CD4-positive, alpha-beta T cell treated with Interleukin-17A for 1 hour (primary cell): ENCODE results near the gene TCP11.
A peak's percentile ranks its signal among the peaks of the same experiment; 100 is the strongest.

Source experiments
- DNase-seq: peaks from one replicate; pipeline ENCODE4 v3.0.0-alpha.2; 2020

TCP11 gene

DNA sequence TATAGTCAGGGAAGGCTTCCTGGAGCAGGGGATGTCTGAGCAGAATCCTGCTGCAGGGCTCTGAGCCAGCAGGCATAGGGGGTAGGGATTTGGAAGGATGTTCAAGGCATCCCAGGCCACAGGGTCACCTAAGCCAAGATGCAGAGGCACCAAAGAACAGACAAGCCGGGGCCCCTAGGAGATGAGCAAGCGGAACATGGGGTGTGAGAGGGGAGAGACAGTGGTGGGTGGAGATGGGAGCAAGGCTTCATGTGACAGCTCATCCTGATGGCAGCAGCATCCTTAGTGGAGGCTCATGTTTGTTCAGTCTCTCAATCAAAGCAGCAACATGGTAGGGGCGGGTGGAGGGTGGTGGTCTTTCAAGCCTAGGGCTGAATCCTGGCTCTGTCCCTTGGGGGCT is 29.8 kb upstream of the TCP11 start:
- DNase-seq = no peak

DNA sequence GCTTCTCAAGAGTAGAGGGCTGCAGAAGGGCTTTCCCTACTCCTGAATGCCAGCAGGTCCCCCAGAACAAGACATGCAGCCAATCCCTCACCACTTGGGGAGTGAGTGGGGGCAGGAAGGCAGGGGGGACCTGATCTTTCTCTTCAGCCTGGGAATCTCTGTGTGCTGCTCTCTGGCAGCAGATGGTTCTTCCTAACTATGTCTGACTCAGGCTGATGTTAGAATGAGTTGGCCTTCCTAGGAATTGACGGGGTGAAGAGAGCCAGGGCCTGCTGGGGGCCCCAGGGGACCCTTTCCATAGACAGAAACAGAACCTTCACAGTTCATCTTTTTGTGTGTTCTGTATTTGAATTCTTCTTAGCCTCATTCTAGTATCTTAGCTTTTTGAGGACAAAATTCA is 29.0 kb upstream of the TCP11 start:
- no peak for DNase-seq

GRCh38 chr6:35168461-35168861 is 27.3 kb upstream of the TCP11 start:
- DNase-seq = no peak

- DNase-seq = no peak
These were observed 26.4 kb upstream of the TCP11 start for GRCh38 chr6:35167505-35167904.

DNA sequence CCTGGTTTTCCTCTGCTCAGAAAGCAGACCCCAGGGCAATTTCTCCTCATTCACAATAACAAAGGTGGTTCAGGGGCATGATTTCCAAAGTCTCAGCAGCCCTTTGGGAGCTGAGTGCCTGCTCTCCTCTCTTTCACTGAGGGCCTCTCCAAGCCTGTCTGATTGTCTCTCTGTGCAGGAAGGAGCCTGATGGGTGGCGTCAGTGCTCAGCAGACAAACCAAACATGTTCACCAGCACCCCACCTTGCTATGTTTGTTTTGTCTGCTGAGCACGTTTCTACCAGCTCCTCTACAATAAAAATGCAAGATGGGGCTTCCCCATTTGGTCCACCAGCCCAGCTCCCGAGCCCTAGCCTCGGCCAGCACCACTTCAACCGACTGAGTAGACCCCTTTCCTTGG is 25.4 kb upstream of the TCP11 start:
- no peak for DNase-seq

DNA sequence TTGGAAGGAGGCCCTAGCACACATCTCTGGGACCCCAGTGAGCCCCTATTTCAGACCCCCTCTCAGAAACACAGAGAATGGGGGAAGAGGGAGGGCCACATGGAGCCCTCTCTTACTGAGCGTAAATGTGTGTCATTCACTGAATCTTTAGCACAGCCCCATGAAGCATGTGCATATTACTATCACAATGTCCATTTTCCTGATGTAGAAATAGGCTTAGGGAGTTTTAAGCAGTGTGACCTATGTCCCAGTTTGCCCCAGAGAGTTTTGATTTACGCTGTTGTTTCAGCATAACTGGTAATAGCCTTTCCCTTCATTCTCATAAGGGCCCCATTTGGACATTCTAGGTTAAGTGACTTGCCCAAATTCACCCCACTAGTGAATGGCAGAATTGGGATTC is 25.0 kb upstream of the TCP11 start:
- no peak for DNase-seq

GRCh38 chr6:35165630-35166071 is 24.5 kb upstream of the TCP11 start:
- DNase-seq = no peak

GRCh38 chr6:35164868-35165267 is 23.7 kb upstream of the TCP11 start:
- DNase-seq = no peak

- DNase-seq = no peak
These were observed 23.1 kb upstream of the TCP11 start for GRCh38 chr6:35164277-35164676.

GRCh38 chr6:35163836-35164235 is 22.7 kb upstream of the TCP11 start:
- no peak for DNase-seq

GRCh38 chr6:35161776-35162607 is 20.9 kb upstream of the TCP11 start:
- no peak for DNase-seq

DNA sequence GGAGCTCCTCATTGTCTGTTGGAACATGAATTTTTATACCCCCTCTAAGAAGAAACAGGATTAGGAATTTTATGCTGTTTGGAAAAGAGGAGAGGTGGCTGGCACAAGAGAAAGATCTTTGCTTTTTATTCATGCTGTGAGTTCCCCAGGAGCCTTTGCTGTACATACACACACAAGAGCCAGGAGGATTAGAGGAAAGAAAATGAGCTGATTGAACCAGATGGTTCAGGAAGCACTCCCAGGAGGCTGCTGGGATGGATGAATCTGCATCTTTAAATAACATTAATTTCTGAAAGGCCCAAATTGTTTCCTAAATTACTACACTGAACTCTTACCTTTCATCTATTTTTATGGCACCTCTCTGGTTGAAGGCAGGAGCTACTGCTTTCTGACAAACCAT is 20.1 kb upstream of the TCP11 start:
- no peak for DNase-seq

DNA sequence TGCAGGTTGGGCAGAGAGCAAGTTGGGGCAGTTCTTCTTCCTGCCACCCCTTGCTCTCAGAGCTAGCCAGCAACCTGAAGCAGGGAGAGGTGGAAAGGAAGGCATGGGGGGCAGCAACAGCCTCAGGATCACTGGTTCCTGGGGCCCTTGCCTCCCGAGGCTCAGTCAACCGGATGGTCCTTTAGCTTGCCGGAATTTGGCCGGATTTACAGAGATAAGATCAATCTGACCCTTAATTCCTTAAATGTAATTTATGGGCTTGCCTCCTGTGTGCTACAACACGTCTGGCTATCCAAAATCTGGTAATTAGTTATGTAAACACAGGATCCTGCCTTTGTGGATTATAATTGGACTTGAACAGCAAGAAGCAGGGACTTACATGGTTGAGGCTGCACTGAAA is 19.5 kb upstream of the TCP11 start:
- no peak for DNase-seq

- no peak for DNase-seq
These were observed 17.4 kb upstream of the TCP11 start for GRCh38 chr6:35158520-35158919.

- DNase-seq = no peak
These were observed 13.8 kb upstream of the TCP11 start for GRCh38 chr6:35154947-35155346.

DNA sequence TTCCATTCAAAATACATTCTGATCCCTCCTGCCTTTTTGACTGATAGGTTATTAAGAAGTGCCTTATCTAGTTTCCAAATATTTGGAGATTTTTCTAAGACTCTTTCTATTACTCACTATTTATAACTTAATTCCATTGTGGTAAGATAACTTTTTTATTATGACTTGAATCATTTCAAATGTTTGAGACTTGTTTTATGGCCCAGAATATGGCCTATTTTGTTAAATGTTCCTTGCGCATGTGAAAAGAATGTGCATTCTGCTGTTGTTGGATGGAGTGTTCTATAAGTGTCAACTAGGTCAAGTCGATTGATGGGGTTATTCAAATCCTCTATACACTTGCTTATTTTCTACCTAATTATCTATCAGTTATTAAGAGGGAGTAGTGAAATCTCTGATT is 13.1 kb upstream of the TCP11 start:
- DNase-seq = no peak

- DNase-seq = no peak
These were observed 11.0 kb upstream of the TCP11 start for GRCh38 chr6:35152067-35152707.

DNA sequence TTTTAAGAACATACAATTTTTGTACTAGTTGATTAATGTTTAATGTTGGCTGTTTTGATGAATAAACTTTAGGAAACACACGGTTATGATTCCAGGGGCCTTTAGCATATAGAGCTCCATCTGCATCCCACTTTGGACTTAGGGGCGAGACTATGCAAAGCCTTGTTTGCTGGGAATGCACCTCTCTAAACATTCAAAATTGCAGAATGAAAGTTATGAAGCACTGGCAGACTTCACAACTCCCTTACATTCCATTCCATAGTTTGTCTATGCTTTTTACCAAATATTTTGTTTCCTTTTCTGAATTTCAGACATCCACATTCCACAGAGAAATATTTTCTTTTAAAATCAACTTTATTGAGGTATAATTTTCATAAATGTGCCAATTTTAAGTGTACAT is 10.3 kb upstream of the TCP11 start:
- DNase-seq = no peak

- DNase-seq = no peak
These were observed 8.9 kb upstream of the TCP11 start for GRCh38 chr6:35149891-35150566.

DNA sequence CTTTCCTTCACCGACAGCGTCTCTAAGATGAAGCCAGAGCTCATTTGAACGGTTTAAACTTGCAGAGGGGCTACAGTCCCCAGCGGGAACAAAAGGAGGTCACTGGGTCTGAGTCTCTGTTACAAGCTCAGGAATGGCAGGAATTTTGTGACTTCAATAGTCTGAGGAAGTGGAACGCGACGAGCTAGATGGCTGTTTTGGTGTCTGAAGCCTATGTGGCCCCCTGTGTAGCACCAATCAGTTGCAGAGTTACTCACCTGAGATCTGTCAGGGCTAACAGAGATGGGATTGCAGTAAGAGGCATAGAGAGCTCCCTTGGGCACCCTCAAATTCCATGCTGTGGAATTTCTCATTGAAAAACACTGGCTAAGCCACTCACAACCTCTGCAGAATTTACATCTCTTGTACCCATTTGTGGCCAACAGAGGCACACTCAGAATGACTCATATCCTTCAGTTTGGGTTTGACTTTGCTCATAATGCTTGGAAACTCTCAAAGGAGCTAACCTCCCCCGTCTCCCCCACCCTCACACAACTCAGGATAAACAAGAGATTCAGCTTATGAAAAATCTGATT is 7.1 kb upstream of the TCP11 start:
- DNase-seq = no peak

- DNase-seq = no peak
These were observed 6.3 kb upstream of the TCP11 start for GRCh38 chr6:35147486-35147885.

DNA sequence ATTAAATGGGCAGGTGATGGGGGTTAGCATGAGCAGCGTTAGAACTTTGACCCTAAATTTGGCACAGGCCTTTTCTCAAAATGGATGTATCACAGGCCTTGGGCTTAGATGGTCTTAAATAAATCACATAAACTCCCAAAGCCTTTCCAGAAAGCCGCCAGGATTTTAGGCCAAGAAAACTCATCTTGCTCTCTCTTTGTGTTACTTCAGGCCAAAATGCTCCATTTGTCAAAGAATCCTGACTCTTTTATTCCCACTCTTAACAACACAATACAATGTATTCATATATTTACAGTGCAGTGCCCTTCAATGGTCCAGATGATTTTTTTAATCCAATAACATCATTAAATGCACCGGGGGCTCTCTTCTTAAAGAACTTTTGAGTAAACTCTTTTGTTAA is 5.9 kb upstream of the TCP11 start:
- no peak for DNase-seq

DNA sequence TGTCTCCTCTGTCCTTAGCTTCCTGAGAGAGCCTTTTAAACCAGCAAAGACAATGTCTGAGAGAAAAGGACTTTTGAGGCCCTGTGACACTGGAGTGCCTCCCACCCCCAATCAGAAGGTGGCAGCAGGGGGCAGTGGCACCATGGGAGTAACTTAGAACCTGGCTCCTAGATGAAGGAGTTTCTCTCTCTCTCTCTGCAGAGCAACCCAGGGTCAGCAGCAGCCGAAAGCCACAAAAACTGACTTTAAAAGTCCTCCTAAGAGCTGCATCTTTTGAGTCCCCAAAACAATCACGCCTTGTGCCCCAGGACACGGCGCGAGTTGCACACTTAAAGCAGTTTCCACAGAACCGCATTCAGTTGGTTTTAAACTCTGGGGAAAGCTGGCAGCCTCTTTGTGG is 5.3 kb upstream of the TCP11 start:
- DNase-seq = peak; percentile 13

- no peak for DNase-seq
These were observed 4.6 kb upstream of the TCP11 start for GRCh38 chr6:35145757-35146156.
